Activated T-cell treated with anti-CD3 and anti-CD28 coated beads for 24 hours (primary cell): Measurements from ENCODE around the gene APOL2.
"Not testable (repeated sequence)": the region's sequence is repeated elsewhere in the genome, so short reads cannot be mapped to it uniquely, and the experiment has no call there.

Experiments
- DNase-seq: peaks from one replicate; pipeline ENCODE4 v3.0.0-alpha.2; 2020; ENCODE audit warnings: low read depth

The APOL2 gene

DNA sequence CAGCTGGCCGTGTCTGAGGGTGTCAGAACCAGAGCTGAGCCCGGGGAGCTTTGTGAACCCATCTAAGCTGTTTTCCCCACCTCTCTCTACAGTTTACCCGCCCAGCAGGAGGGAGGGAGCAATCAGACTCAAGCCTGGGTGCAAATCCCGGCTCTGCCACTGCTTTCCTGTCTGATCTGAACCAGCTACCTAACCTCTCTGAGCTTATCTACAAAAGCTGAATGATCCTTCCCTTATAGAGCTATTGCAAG is 252 bp downstream of the APOL2 start:
- no peak for DNase-seq

DNA sequence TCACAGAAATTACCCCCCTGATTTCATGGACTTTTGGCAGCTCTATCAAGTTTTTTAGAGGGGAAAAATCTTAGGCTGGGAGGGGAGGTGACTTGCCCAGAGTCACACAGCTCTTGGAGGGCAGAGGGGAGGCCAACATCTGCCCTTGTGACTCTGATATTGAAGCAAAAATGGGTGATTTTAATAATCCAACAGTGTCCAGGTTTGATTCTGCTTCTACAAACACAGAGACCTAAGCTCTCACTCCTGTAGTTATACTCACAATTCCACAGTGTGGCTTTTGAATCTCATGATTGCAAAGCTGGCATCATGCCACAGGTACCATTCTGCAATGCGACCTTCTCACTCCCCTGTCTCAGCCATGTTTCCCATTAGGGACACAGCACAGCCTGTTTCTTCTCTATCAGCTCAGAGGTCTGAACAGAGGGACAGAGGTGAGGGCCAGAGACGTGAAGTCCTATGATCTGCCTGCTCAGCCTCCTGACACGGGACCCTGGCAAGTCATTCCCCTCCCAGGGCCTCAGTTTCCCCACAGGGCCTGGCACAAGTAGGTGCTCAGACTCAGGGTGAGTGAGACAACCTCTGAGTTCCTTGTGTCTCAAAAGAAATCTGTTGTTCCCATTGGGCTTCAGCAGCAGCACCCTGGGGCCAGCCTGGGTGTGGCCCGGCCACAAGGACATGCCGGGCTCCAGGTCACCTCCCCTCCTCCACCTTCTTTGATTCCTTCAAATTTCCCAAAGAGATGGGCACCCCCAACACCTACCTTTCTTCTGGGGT is 766 bp downstream of the APOL2 start:
- DNase-seq: no peak

DNA sequence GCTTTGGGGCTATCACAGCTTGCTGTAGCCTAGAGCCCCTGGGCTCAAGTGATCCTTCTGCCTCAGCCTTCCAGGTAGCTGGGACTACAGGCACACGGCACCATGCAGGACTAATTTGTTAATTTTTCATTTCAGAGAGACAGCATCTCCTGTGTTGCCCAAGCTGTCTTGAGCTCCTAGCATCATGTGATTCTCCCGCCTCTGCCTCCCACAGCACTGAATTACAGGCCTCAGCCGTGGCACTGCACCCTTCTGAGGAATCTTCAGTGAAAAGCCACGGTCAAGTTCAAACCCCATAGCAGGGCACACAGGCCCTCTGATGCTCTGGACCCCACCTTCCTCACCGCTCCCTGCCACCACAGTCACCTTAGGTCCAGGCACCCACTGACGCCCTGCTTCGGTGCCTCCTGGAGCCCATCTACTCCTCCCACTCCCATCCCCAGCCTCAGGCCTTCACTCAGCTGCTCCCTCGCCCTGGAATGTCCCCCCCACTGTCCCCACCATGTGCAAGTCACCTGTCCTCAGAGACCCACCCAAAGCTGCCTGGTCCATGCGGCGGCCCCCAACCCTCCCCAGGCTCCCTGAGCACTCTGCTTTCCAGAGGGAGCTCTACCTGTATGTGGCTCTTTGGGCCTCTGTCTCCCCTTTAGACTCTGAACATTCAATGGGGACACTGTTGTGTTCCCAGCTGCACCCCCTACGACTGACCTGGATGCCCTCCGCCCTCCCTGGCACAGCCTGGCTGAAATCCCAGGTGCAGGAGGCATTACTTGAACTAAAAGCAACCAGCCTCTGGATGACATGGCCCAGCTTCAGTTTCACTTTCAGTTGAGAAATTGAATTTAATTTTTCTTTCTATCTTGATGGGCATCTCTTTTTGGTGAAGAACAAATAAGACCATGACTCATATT is 1.6 kb downstream of the APOL2 start:
- no peak for DNase-seq

DNA sequence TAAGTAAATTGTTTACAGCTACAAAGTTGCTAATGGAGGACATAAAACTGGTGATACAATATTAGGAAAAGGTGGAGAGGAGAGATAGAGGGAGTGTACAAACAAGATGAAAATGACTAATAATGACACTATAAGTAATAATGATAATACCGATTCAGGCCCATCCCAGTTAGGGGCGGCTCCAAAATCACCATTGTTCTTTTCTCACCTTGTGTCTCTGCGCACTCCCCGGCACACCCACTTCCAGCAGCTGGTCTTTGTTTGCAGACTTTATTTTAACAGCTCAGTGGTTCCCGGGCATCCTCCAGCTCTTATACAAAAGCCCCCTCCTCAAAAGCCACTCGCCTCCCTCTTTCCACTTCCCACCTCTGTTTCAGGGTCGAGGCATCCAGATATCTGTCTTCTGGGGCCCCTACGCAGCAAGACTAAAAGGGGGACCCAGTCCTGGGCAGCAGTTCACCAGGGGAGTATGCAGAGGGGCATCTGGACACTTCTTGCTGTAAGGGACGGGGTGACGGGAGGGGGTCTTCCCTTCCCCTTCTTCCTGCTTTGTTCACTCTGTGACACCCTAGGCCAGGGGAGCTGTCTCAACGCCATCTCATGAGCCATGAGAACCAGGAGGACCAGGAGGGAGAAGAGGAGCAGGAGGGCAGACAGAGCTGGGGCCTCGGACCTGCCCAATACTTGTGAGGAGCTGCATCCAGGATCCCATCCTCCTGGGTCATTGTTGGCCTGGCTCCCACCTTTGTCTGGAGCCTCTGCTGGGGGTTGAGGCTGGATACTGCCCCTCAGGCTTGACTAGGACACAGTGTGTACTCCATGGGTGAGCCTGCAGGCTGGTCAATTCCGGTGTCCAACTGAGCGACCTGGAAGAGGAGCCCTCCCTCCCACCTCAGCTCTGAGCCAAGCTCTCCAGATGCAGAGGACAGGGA is 2.7 kb downstream of the APOL2 start:
- no peak for DNase-seq

DNA sequence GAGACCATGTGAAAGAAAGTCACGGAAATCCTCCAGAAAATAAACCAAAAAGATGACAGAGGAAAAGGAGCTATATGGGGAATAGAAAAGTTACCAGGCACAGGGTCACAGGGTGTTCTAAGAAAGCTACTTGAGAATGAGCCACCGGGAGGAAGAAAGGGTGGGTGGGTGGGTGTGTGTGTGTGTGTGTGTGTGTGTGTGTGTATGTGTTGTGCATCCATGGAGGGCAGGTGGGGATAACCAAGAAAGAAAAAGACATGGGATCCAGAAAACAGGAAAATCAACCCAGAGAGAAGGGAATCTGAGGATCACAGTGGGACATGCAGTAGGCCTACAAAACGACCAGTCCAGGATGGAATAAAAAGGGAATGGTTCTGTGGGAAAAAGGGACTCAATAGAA is 3.7 kb downstream of the APOL2 start:
- DNase-seq: no peak

DNA sequence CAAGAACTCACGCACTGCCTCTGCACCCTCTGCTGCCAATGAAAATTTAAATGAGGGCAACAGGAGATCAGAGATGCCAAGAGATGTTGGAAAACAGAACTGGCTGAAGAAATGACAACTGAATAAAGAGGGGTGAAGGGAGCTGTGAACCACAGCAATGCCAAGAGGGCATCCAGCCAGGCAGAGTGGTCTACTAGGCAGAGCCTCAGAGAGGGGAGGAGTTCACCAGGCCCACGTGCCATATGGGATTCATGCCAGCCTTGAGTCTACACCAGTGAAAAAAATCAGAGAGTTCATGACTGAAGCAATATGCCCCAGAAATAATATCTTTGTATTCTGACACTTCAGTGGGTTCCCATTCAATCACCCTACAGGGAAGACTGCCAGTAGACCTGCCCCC is 4.4 kb downstream of the APOL2 start:
- no peak for DNase-seq

DNA sequence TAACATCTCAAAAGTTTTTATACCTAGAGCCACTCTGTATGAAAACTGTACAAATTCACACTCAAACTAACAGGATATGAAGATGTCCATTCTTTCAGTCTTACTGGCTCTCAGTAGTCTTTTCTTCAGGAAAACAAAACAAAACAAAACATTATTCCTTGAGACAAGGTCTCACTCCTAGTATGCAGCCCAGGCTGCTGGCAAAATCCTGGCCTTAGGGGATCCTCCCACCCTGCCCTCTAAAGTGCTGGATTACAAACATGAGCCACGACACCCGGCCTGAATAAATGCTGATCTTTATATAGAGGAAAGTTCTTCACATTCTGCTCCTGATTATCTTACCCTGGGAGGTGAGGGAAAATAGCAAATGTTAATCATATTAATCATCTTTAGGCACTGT is 5.1 kb downstream of the APOL2 start:
- DNase-seq: no peak

DNA sequence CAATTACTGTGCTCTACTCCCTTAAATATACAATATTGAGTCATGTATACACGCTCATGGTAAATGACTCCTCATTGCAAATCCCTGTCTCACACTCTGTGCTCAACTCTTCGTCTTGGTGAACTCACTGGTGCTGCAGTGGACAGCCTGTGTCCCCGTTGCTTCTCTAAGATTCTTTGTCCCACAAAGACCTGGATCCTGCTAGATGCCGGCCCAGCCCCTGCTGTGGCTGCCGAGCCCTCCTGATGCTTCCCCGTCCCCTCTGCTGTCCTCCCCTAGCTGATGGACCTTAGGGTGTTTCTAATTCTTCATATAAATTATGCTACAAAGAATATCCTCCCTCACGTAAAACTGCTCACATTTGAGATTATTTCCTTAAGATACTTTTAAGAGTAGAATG is 5.5 kb downstream of the APOL2 start:
- no peak for DNase-seq

DNA sequence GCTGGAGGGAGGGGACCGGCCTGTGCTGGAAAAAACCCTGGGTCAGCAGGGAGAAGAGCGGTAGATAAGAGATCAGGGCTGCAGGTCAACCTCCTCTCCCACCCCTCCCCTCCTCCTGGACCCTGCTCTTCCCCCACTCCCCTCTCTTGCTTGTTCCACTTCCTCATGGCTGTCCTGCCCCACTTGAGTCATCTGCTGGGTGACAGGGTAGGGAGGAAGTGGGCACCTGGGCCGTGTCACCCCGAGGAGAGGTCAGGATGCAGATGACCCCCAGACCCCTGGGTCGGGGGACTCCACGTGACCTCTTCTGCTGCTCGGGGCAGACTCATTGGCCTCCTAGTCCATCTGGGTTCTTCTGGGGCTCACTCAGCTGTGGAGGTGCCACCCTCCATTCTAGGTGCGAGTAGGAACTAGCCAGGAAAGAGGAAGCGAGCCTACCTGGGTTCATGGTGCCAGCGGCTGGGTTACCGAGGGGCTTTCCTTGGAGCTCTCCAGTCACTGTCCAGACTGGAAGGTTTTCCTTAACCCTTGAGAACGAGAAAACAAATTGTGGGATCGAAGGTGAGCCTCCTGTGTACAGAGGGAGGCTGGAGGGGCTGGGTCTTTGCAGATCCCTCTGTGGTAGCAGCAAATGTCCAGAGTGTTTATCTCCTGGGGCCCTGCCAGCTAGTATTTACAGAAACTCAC is 6.5 kb downstream of the APOL2 start:
- DNase-seq: no peak

DNA sequence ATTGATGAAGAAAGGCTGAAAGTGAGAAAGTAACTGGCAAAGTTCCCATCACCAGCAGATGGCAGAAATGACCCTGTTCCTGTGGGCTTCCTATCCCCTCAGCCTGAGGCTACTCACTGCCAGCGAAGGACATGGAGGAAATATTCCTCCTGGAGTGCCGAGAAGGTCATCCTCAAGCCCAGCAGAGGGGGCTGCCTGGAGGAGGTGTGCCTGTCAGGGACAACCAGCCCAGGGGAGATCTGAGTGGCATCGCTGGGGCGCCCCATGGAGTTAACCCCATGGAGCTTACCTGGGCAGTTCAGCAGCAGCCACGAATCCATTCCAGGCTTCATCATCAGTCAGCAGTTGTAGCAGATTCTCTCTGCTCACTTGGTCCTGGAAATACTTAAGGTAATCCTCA is 8.3 kb downstream of the APOL2 start:
- not testable (repeated sequence) for DNase-seq

DNA sequence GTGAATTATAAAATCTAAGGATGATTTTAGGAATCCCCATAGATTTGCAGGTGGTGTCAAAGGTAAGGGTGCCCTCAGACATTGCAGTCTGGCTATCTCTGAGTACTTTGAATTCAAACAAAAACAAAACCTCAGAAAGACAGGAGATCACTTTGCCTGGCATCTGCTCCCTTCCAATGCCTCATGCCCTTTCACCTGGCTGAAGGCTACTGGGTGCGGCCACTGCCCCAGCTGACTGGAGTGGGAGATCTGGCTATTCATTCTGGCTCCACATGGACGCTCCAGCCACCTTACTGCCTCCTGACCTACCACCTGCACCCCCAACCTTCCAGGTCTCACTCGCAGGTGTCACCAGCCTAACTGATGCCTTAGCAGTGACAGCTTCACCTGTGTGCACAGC is 9.7 kb downstream of the APOL2 start:
- not testable (repeated sequence) for DNase-seq

DNA sequence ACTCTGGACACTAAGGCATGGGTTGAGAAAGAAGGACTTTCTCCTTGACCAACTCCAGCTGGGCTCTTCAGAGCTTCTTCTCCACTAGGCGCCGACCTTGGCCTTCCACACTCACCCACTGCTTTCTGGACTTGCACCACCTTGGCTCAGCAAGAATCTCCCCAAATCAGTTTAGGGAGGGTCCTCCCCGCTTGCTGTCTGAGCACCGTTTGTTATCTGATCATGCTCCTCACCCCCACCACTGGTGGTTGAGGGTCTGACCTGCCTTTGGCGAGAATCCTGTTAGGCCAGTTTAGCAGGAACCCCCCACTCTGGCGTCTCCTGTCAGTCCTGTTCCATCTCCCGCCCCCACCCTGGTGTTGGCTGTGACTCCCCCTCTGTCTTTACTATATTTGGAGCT is 10.4 kb downstream of the APOL2 start:
- DNase-seq: no peak

DNA sequence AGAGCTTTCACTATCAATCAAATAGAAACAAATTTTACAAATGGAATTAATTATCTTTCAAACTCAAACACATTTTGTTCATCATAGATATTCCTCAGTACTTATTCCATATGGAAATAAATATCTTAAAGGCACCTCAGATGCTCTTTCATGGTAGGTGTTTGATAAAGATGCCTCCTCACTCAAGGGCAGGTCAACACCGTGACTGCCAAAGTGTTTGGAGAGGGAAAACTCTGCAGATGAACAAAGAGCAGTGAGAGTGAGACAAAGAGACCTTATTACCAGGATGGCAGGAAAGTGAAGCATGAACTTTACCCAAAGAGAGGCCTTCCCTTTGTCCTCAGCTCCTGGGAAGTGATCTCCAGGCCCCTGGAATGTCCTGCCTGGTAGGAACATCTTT is 11.0 kb downstream of the APOL2 start:
- DNase-seq: not testable (repeated sequence)

DNA sequence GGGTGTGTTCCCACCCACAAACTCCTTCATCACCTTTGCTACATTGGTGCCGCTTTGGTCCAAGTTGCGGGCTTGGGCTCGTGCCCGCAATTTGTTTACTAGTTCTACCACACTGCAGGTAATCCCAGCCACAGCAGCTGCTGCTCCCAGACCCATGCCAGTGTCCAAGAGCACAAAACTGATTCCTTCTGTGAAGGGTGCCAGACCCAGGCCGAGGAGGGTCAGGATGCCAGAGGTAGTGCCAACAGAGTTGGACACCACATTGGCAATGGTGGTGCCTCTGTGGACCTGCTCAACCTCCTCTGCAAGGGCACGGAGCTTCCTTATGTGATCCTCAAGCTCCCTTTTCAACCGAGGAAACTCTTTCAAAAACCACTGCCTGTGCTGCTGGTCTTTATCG is 11.5 kb downstream of the APOL2 start:
- DNase-seq: no peak

DNA sequence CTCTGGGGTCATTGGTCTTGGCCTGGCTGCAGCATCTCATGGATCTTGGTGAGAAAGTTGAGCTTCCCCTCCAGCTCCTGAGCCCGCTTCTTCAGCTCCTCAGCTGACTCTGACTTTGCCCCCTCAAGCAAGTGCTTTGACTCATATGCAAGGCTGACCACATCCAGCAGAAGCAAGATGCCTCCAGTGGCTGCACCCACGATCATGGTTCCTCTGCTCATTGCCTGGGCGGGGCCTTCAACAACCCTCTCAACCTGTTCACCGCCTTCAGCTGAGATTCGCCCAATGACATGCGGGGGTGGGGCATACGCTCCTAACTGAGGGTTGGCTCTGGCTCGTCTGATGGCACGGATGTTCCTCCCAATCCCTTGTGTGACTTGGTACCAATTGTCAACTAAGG is 11.9 kb downstream of the APOL2 start:
- DNase-seq: no peak

DNA sequence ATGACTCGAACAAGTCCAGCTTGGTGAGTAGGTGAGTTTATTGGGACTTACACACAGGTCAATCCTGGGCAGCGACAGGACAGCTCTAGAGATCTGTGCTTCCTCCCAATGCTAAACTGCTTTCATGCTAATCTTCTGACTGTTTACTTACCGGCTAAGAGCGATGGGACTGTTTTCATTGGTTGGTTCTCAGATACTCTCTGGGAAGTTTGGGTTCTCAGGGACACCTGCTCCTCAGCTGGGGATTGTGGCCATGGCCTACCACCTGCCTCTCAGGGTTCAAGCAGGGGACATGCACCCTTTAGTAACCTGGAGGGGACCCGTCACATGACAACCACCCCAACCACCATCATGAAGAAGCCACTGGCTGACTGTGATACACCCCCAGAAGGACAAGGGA is 13.1 kb downstream of the APOL2 start:
- DNase-seq: no peak

DNA sequence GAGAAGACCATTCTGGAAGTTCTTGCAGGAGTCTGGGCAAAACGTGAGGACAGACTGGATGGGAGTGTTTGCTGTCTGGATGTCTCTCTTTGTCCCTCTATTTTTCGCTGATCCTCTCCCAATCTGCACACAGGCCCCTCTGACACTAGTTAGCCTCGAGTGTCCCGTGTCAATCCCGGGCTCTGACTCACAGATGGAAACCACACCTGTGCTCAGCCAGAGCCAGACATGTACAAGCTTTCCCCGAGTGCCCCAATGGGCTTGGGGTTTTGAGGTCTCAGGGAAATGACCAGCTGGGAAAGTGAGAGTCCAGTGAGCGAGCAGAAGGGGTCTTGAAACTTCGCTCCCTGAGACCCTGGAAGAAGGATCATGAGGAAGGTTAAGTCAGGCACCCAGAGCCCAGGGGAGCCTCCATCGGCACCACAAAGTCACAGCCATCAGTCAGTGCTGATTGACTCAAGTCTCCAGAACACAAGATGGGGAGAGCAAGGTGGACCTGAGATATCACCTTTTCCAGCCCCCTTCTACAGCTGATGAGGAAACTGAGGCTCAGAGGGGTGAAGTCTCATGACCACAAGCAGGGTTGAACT is 13.9 kb downstream of the APOL2 start:
- DNase-seq: no peak

DNA sequence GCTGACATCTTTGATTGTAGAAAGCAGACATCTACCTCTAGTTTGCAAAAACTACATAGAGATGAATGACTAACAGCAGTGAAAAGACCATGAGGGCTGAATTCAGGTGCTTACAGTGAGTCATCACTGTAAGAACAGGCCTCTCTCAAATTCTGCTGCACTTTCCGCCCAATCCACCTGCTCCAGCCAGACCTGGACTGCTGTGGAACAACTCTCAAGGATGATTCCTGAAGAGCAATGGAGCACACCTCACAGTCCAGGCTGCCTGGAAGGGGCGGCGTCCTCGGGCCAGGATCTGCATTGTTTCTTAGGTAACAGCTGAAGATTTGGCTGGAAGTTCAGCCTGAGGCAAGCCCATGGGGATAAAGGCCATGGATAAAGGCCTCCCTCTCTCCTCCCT is 15.1 kb downstream of the APOL2 start:
- DNase-seq: no peak

DNA sequence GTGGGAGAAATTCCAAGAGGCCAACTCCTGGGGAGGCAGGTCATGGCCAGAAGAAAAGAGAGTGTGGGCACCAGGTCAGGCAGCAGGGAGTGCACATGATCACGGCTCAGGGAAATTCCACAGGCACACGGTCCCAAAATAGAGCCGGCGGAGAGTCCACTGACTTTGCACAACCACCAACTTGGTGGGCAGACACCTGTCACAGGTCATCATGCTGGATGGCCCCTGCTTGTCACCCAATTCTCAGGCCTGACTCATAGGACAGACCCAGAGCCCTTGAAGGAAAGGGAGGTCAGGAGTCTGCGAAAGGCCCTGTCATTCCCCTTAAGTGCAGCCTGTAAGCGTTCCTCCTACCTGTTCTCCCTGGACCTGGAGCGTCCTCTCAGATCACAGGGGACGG is 15.8 kb downstream of the APOL2 start:
- no peak for DNase-seq

DNA sequence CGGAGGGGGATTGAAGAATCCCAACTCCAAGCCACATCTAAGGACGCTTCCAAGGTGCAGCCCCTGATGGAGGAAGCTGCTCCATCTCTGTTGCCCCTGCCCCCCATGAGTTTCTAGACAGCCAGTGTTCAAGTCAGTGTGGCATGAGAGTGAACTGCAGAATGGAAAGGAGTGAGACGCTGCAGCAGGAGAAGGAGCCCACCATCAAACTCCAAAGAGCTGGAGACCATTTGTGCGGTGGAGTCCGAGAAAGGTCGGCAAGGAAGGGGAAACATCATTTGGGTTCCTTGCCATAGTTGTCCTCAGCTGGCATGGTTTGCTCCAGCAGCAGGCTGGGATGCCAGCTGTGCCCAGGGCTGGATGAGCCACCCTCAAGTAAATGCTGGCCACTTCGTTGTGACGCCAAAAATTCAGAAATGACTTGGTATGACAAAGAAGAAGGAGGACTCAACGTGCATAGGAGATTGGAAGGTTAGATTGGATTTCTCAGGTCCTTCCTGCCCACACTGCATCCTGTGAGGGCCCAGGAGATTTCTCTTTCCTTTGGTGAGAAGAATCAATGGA is 16.4 kb downstream of the APOL2 start:
- no peak for DNase-seq
